GM12864 (cell line): ENCODE measurements around the gene VPS72.

Source experiments
- DNase-seq: peaks from one replicate; pipeline ENCODE4 v3.0.0-alpha.2; 2011; ENCODE audit warnings: low read depth
- H3K4me3 ChIP-seq: 2 replicates; pipeline ENCODE4 v1.5.1; 2011; ENCODE audit warnings: mild to moderate bottlenecking, low read depth, low read length, control low read depth
- TF ChIP-seq, protein P1 (sequence below): IDR thresholded peaks from 2 replicates; pipeline ENCODE4 v1.5.1; 2011; ENCODE audit warnings: low read depth, mild to moderate bottlenecking, moderate library complexity, low read length, control low read depth, inconsistent platforms; ENCODE audit errors: missing control alignments

Gene VPS72

DNA sequence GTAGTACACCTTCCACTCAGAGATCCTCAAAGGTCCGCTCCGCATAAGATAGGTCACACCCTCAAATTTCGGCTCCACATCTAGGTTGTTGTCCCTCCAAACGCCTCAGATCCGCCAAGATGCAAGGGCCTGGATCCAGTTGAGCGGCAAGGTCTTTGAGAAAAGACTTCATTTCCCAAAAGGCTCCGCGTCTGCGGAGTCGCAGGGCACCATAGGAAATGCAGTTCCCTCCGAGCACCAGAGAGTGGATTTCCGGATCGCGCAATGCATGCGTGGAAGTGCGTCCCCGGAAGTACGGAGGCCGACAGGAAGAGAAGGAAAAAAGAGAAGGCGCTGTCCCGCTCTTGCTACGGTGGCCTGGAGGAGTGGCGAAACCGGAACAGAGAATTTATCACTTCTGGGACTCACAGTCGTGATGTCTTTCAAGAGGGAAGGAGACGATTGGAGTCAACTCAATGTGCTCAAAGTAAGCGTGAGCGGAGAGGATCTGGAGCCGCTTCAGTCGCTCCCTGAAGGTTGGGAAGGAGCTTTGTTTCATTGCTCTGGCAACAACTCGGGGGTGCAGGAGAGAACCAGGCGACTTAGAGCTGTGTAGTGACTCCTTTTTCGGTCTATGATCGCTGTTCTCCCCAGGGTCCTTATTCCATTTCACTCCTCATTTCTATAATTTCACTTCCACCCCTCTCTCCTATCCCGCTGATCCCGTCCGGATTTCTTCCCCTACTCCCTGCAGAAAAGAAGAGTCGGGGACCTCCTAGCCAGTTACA lies 24.1 kb downstream of the VPS72 start, which contains the start of the genes LYSMD1 and SCNM1:
LYSMD1 (minus strand) TSS at position 165 of the 767 bp plus-strand sequence. CDS start 644 bp downstream, outside the sequence.
SCNM1 (plus strand) TSS at position 407 of the 767 bp plus-strand sequence; CDS start at position 416, 9 bp downstream.
- peak; percentile 99 for DNase-seq
- TF ChIP-seq, protein P1, sequence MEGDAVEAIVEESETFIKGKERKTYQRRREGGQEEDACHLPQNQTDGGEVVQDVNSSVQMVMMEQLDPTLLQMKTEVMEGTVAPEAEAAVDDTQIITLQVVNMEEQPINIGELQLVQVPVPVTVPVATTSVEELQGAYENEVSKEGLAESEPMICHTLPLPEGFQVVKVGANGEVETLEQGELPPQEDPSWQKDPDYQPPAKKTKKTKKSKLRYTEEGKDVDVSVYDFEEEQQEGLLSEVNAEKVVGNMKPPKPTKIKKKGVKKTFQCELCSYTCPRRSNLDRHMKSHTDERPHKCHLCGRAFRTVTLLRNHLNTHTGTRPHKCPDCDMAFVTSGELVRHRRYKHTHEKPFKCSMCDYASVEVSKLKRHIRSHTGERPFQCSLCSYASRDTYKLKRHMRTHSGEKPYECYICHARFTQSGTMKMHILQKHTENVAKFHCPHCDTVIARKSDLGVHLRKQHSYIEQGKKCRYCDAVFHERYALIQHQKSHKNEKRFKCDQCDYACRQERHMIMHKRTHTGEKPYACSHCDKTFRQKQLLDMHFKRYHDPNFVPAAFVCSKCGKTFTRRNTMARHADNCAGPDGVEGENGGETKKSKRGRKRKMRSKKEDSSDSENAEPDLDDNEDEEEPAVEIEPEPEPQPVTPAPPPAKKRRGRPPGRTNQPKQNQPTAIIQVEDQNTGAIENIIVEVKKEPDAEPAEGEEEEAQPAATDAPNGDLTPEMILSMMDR, result no peak

DNA sequence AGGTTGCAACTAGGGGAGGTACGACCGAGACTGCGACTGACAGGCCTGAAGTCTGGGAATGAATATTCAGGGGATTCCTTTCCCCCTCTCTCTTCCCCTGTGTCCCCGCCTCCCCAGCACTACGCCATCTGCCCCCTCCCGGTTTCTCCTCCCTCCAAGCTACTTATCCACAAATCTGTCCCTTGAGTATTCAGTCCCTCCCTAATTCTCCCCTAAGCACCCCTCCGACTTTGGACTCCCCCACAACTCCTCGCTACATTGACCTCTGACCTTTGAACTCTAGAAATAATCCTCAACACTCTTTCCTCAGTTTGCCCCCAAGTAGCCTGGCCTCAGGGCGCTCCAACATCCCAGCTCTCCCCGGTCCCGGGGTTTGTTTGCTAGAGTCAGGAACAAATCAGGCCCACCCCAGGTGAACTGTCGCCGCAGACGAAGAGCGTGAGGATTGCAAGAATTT lies 24.7 kb downstream of the VPS72 start:
- DNase-seq, result no peak
- TF ChIP-seq, protein P1, result no peak
- peak overlapping the region; percentile 79 for H3K4me3 ChIP-seq

More for the DNA sequence above, 24.1 kb downstream of the VPS72 start, which contains the start of the genes LYSMD1 and SCNM1:
- peak within 1 kb of the TSS; percentile 79 for H3K4me3 ChIP-seq

DNA sequence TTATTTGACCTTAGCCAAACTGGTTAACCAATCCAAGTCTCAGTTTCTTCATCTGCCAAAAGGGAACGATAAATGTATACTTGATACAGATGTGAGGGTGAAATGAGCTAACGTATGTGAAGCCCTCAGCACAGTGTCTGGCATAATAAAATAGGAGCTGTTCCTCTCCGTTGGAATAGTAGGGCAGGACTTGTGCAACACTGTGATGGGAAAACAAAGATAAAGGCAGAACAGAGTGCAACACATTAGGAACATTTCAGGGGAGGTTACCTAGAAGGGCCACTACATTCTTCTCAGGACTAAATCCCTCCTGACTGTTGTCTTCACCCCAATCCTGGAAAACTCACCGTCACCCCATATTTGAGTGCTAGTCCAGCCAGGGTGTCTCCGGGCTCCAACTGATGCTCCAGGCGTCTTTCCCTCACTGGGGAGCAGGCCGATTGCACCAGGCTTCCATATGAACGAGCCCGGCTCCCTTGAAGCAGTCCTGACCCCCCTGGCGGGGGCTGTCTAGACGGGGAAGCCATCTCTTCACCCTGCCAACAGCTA lies 25.2 kb downstream of the VPS72 start:
- peak overlapping the region; percentile 79 for H3K4me3 ChIP-seq
- no peak for DNase-seq
- TF ChIP-seq, protein P1, result no peak

DNA sequence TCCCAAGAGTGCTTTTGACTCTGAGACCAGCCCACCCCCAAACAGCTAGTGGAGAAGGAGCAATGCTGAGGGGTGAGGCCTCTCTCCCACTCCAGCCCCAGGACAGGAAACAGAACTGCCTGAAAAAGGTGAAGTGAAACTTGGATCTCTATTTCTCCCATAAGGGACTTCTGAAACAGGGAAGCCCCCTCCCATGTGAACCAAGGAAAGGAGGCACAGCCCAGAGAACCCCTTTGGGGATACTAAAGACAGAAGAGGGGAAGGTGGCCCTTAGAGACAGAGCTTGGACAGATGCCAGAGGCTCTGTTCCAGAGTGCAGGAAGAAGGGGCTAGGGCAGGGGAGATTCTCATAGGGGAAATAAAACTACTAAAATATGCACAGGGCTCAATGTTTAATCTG lies 30.6 kb downstream of the VPS72 start:
- no peak for DNase-seq
- TF ChIP-seq, protein P1, result no peak

DNA sequence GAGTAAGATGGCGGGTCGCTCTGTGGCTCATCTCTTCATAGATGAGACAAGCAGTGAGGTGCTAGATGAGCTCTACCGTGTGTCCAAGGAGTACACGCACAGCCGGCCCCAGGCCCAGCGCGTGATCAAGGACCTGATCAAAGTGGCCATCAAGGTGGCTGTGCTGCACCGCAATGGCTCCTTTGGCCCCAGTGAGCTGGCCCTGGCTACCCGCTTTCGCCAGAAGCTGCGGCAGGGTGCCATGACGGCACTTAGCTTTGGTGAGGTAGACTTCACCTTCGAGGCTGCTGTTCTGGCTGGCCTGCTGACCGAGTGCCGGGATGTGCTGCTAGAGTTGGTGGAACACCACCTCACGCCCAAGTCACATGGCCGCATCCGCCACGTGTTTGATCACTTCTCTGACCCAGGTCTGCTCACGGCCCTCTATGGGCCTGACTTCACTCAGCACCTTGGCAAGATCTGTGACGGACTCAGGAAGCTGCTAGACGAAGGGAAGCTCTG lies 31.2 kb downstream of the VPS72 start:
- H3K4me3 ChIP-seq, result no peak overlapping the region
- DNase-seq, result no peak
- TF ChIP-seq, protein P1, result no peak

More for the DNA sequence above, 30.6 kb downstream of the VPS72 start:
- no peak overlapping the region for H3K4me3 ChIP-seq

DNA sequence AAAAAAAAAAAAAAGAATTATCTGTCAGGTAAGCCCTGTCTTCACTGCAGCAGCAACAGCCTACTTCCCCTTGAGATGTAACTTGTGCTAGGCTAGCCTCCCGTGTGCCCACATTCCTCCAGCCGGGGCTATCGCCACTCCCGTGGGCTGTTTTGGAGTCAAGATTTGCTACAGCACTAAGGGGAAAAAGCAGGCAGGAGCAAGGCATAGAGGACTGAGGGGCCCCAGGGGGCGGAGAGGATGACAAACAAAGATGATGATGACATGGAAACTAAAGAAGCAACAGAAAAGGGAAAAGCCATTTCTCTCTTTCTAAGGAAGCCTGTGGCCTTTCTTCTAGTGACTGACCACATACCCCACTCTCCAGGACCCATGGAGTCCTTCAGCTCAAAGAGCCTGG lies 31.7 kb downstream of the VPS72 start:
- no peak overlapping the region for H3K4me3 ChIP-seq
- TF ChIP-seq, protein P1, result no peak
- no peak for DNase-seq
